Stomach smooth muscle (tissue), 2 donors: ENCODE data around the gene CRYBA4.
A peak's percentile ranks its signal among the peaks of the same experiment; 100 is the strongest.

Experiments used
- H3K27ac ChIP-seq: one replicate; pipeline ENCODE4 v1.7.0; 2013; ENCODE audit warnings: mild to moderate bottlenecking, low read length, inconsistent platforms
- H3K27me3 ChIP-seq, 2 donors: one replicate each; pipeline ENCODE4 v1.7.0; 2013; ENCODE audit warnings: low read length in 2 of 2; ENCODE audit not compliant: insufficient read depth in 2 of 2, control insufficient read depth in 1 of 2
- H3K36me3 ChIP-seq, 2 donors: one replicate each; pipeline ENCODE4 v1.7.0; 2013; ENCODE audit warnings: low read length in 2 of 2; ENCODE audit not compliant: control insufficient read depth in 2 of 2, insufficient read depth in 2 of 2
- H3K4me1 ChIP-seq: one replicate; pipeline ENCODE4 v1.7.0; 2013; ENCODE audit warnings: low read length; ENCODE audit not compliant: control insufficient read depth, insufficient read depth
- H3K4me3 ChIP-seq, 2 donors: one replicate each; pipeline ENCODE4 v1.7.0; 2013; ENCODE audit warnings: low read length in 2 of 2
- H3K9ac ChIP-seq, 2 donors: one replicate each; pipeline ENCODE4 v1.7.0; 2013; ENCODE audit warnings: low read length in 2 of 2, mild to moderate bottlenecking in 1 of 2
- H3K9me3 ChIP-seq, 2 donors: one replicate each; pipeline ENCODE4 v1.7.0; 2013; ENCODE audit warnings: low read length in 2 of 2; ENCODE audit not compliant: control insufficient read depth in 2 of 2
- donor health status: healthy.
- donor health status: Pancreatic carcinoma.

The CRYBA4 gene

GRCh38 chr22:26674211-26675190 lies 52.7 kb downstream of the CRYBA4 start:
- H3K27ac ChIP-seq = no peak overlapping the region
- H3K9ac ChIP-seq = no peak overlapping the region
- peaks cover 25% of the 10 kb centered on the region for H3K4me1 ChIP-seq
- H3K27me3 ChIP-seq = no peaks in the 10 kb centered on the region
- no peaks in the 10 kb centered on the region for H3K9me3 ChIP-seq
- H3K36me3 ChIP-seq = peaks cover 0 to 3% of the 10 kb centered on the region in 2 donors
- H3K4me3 ChIP-seq = peak overlapping the region in 1 of 2 donors; percentile 96

DNA sequence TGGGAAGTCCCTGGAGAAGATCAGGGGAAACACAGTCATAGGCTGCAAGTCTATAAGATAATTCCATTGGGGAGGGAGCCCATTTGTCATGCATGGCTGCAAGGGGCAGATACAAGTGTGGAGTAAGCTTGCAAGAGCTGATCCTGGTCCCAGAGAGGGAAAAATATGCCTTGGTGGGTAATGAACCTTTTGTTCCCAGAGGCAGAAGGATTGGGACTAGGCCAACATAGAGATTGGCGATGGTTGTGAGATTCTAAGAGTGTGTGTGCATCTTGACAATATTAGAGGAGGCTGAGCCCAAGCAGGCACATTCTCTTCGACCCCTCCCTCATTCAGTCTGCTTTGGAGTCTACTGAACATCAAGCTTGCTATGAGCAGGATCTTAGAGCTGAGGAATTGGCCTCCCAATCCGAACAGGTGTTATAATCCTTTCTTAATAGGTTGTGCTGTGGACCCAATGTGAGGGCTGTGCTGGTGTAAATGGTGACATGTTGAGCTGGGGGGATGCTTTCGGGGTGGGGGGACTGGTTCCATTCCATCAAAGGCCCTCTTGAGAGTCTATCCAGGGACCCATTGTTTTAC lies 54.0 kb downstream of the CRYBA4 start:
- Histone ChIP-seq H3K4me3 (no peak overlapping the region), H3K27me3 (no peaks in the 10 kb centered on the region), H3K36me3 (peaks cover 0 to 3% of the 10 kb centered on the region in 2 donors), H3K27ac (no peak overlapping the region), H3K4me1 (peaks cover 25% of the 10 kb centered on the region), H3K9ac (no peak overlapping the region), H3K9me3 (no peaks in the 10 kb centered on the region)

DNA sequence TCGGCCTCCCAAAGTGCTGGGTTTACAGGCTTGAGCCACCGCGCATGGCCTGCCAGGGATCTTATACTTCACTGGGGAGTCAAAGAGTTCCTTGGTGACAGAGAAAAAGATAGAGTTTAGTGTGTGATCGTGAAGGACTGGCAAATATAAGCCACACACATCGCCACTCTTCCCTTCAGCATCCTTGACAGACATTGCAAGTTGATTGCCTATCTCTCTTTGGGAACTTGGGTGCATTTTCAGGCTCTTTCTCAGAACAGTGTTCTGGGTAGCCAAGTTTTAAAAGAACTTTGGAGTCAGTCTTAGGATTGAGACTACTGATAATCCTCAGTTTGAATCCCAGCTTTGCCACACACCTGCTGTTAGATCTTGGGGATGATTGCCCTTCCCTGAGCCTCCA lies 55.5 kb downstream of the CRYBA4 start:
- Histone ChIP-seq H3K27ac (no peak overlapping the region), H3K4me3 (no peak overlapping the region)

DNA sequence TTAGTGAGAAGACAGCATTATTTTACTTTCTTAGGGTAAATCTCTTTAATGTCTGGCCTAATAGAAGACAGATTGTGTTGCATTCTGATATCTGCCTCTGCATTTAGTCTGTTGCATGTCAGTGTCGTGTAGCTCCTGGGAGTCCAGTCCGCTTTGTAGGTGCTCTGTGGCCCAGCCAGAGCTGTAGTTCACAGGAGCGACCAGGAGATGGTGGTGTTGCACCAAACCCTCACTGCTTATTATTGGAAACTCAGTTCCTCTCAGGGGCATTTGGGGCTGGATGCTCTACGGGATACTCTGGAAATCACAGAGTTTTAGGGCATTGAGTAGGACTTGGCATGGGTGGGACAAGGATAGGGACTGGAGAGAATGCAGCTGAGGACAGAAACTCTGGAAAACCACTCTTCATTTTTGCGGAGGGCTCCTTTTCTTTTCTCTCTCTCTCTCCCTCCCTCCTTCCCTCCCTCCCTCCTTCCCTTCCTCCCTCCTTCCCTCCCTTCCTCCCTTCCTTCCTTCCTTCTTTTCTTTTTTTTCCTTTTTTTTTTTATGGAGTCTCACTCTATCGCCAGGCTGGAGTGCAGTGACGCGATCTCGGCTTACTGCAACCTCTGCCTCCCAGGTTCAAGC lies 57.4 kb downstream of the CRYBA4 start:
- peaks cover 3 to 7% of the 10 kb centered on the region in 2 donors for H3K36me3 ChIP-seq
- H3K4me1 ChIP-seq = peaks cover 8% of the 10 kb centered on the region
- no peak overlapping the region for H3K9ac ChIP-seq
- no peak overlapping the region for H3K27ac ChIP-seq
- no peak overlapping the region for H3K4me3 ChIP-seq
- peaks cover 0 to 3% of the 10 kb centered on the region in 2 donors for H3K9me3 ChIP-seq
- H3K27me3 ChIP-seq = no peaks in the 10 kb centered on the region

More for the DNA sequence above, 55.5 kb downstream of the CRYBA4 start:
- Histone ChIP-seq H3K9ac (no peak overlapping the region), H3K27me3 (no peaks in the 10 kb centered on the region), H3K36me3 (peaks cover 3 to 6% of the 10 kb centered on the region in 2 donors), H3K9me3 (peaks cover 0 to under 1% of the 10 kb centered on the region in 2 donors), H3K4me1 (peaks cover 21% of the 10 kb centered on the region)
